Heart right ventricle (tissue), 16 donors: Measurements from ENCODE around the gene SMAD2. TPM values are rescaled to one million over a fixed set of nuclear protein-coding genes. Genes with fewer than 3 reads are reported as not detected.

ENCODE experiments used
- ATAC-seq, 8 donors: fragments of 200-7000 bp; cut with Tn5 transposase; one replicate each; pipeline ENCODE4 v1.9.1; 2020; ENCODE audit warnings: mild to moderate bottlenecking in 8 of 8, moderate library complexity in 8 of 8, moderate number of reproducible peaks in 1 of 8
- DNase-seq, 2 donors: peaks; one replicate each; pipeline ENCODE4 v3.0.0-alpha.2; 2020
- H3K27ac ChIP-seq, 10 donors: fragments of 200-600 bp; sonication (generic) in 2 of 10; one replicate each; pipeline versions ENCODE4 v1.5.0 to v1.8.0; 2020 to 2022; ENCODE audit warnings: mild to moderate bottlenecking in 3 of 10
- H3K27me3 ChIP-seq, 7 donors: fragments of 200-600 bp; one replicate each; pipeline ENCODE4 v1.8.0; 2021 to 2022; ENCODE audit warnings: mild to moderate bottlenecking in 2 of 7
- H3K36me3 ChIP-seq, 9 donors: fragments of 200-600 bp; sonication (generic) in 1 of 9; one replicate each; pipeline versions ENCODE4 v1.5.0 to v1.8.0; 2020 to 2022; ENCODE audit warnings: mild to moderate bottlenecking in 2 of 9
- H3K4me1 ChIP-seq, 9 donors: fragments of 200-600 bp; sonication (generic) in 1 of 9; one replicate each; pipeline versions ENCODE4 v1.5.0 to v1.8.0; 2020 to 2022; ENCODE audit warnings: mild to moderate bottlenecking in 4 of 9
- H3K4me3 ChIP-seq, 10 donors: fragments of 200-600 bp; sonication (generic) in 2 of 10; one replicate each; pipeline versions ENCODE4 v1.5.0 to v1.8.0; 2020 to 2022; ENCODE audit warnings: mild to moderate bottlenecking in 7 of 10, moderate library complexity in 2 of 10
- H3K9me3 ChIP-seq, 11 donors: fragments of 200-600 bp in 10 of 11; sonication (generic) in 2 of 11; one replicate each; pipeline versions ENCODE4 v1.5.0 to v1.8.0; 2013 to 2022; ENCODE audit warnings: mild to moderate bottlenecking in 2 of 11, control low read depth in 1 of 11, moderate library complexity in 1 of 11
- CTCF ChIP-seq, 9 donors: fragments of 200-600 bp; sonication (generic) in 2 of 9; IDR thresholded peaks; one replicate each; pipeline versions ENCODE4 v1.5.0 to v1.8.0; 2021 to 2022; ENCODE audit warnings: antibody characterized with exemption in 9 of 9, mild to moderate bottlenecking in 5 of 9, moderate library complexity in 1 of 9
- WGBS, 2 donors: extraction: QIAGEN DNeasy Blood & Tissue Kit; methylation state at CpG; one replicate each; pipeline ENCODE4 v1.1.7; 2013; ENCODE audit warnings: inconsistent platforms in 1 of 2; 5-methylcytosine and 5-hydroxymethylcytosine counted together
- intact Hi-C, 10 donors: fragments of 100-400 bp; cut with DNase I; formaldehyde crosslinking; loops; one replicate each; pipeline versions ENCODE4 v1.11.1 to v1.14.2; 2022
- polyA plus RNA-seq, 2 donors: library from polyadenylated mRNA; stranded (reverse); fragments of 200-250 nt; gene quantifications; one replicate each; pipeline ENCODE4 v1.2.3, GENCODE V29; 2013
- total RNA-seq, 10 donors: library from RNA; stranded (reverse); fragmentation: NEBNext Ultra II Directional in 3 of 10; extraction: Animal tissue kit (Norgen Biotek cat#: 25700) in 3 of 10; gene quantifications; one replicate each; pipeline versions ENCODE4 v1.2.1 to v1.2.4, GENCODE V29; 2021 to 2023
- donor health status: Arrhythmogenic right ventricular cardiomyopathy.
- donor health status: ischemic (EF 13 %, LVEDD 7.1; RV severe dilation, severe dysfunction).
- donor health status: healthy with polysubstance abuse.
- donor health status: DM: no; HTN: yes; CAD: no.
- donor health status: DM: no; HTN: no; CAD: no.
- donor health status: ischemic (EF 25% LVEDD 6.9; RV normal size, moderate dysfunction).
- donor health status: ischemic (EF 25% LVEDD 5.7; RV mildly dilated, moderate dysfunction).
- donor health status: healthy.
- donor health status: DM: yes; HTN: yes; CAD: no.
- donor health status: Ischemic cardiomyopathy.
- donor health status: ischemic (EF 35%, LVEDD 5.7; RV mildly dilated, moderate dysfunction).
- donor health status: nonischemic (EF 11% LVEDD 7.7; RV severe dilation, severe dysfunction).
- donor health status: DM: yes; HTN: yes; CAD: no.
- donor health status: PGD.
- donor health status: ischemic (EF 29% LVEDD 5.4; RV normal size, mild dysfunction).
- donor health status: nonischemic (EF 23%, LVEDD 6.1; RV moderate dilation, normal function).

Gene SMAD2
- total and polyA plus RNA-seq, 12 donors: 11.6 to 118 (median 92.9) TPM

GRCh38 chr18:47888156-47888555, 42.3 kb downstream of the SMAD2 start:
- no peak overlapping the region for H3K4me3 ChIP-seq
- no peaks in the 10 kb centered on the region for H3K27me3 ChIP-seq
- peaks cover 0 to 67% (median 0%) of the 10 kb centered on the region in 9 donors for H3K36me3 ChIP-seq
- H3K4me1 ChIP-seq: peaks cover 0 to 23% (median 0%) of the 10 kb centered on the region in 9 donors
- DNase-seq (no peak), ATAC-seq (no peak)
- intact Hi-C loops: no loop called here
- no peaks in the 10 kb centered on the region for H3K9me3 ChIP-seq
- no peak for TF ChIP-seq CTCF (IDR thresholded peaks at IDR 0.05)
- H3K27ac ChIP-seq: no peak overlapping the region
- WGBS, 2 donors: 94% methylated on average over 3 of the region's 3 CpGs

GRCh38 chr18:47887227-47887626, 43.2 kb downstream of the SMAD2 start:
- ATAC-seq (no peak), DNase-seq (no peak)
- H3K36me3 ChIP-seq: peaks cover 0 to 76% (median 0%) of the 10 kb centered on the region in 9 donors
- intact Hi-C loops: no loop called here
- H3K27ac ChIP-seq: no peak overlapping the region
- H3K4me3 ChIP-seq: no peak overlapping the region
- peaks cover 0 to 21% (median 0%) of the 10 kb centered on the region in 9 donors for H3K4me1 ChIP-seq
- H3K27me3 ChIP-seq: no peaks in the 10 kb centered on the region
- TF ChIP-seq CTCF (IDR thresholded peaks at IDR 0.05): no peak
- WGBS, 2 donors: 74 to 76% methylated on average over 4 of the region's 4 CpGs
- H3K9me3 ChIP-seq: no peaks in the 10 kb centered on the region

GRCh38 chr18:47883771-47884413, 46.6 kb downstream of the SMAD2 start:
- DNase-seq: peak in 1 of 2 donors; percentile 36

GRCh38 chr18:47882641-47883040, 47.8 kb downstream of the SMAD2 start:
- no peaks in the 10 kb centered on the region for H3K27me3 ChIP-seq
- no peak for TF ChIP-seq CTCF (IDR thresholded peaks at IDR 0.05)
- H3K4me1 ChIP-seq: peaks cover 0 to 10% (median 0%) of the 10 kb centered on the region in 9 donors
- no peak overlapping the region for H3K4me3 ChIP-seq
- H3K27ac ChIP-seq: no peak overlapping the region
- H3K36me3 ChIP-seq: peaks cover 0 to 65% (median 0%) of the 10 kb centered on the region in 9 donors
- intact Hi-C loops: no loop called here
- DNase-seq: no peak
- no peaks in the 10 kb centered on the region for H3K9me3 ChIP-seq
- no peak for ATAC-seq
- WGBS, 2 donors: 98 to 100% methylated on average over 1 of the region's 1 CpG

More at GRCh38 chr18:47883771-47884413, 46.6 kb downstream of the SMAD2 start:
- Histone ChIP-seq H3K27ac (no peak overlapping the region), H3K4me1 (peaks cover 0 to 10% (median 0%) of the 10 kb centered on the region in 9 donors), H3K36me3 (peaks cover 0 to 73% (median 0%) of the 10 kb centered on the region in 9 donors), H3K27me3 (no peaks in the 10 kb centered on the region), H3K4me3 (no peak overlapping the region), H3K9me3 (no peaks in the 10 kb centered on the region)
- WGBS, 2 donors: 62 to 64% methylated on average over 3 of the region's 3 CpGs
- TF ChIP-seq CTCF (IDR thresholded peaks at IDR 0.05): no peak
- peak in 5 of 8 donors; percentile 47 to 70 (median 49) for ATAC-seq
- intact Hi-C loops: no loop called here
